Uterus (tissue), 2 donors: Measurements from ENCODE around the gene FAM236C.
"Not testable (repeated sequence)": the region's sequence is repeated elsewhere in the genome, so short reads cannot be mapped to it uniquely, and the experiment has no call there.

Experiments
- POLR2A ChIP-seq, 2 donors: fragments of 450-650 bp; IDR thresholded peaks; one replicate each; pipeline ENCODE4 v1.6.1; 2016; ENCODE audit warnings: antibody characterized with exemption in 2 of 2, mild to moderate bottlenecking in 1 of 2, moderate library complexity in 1 of 2
- TF ChIP-seq, protein P1 (sequence below), 4 experiments: fragments of 200-600 bp in 2 of 4; fragments of 450-650 bp in 2 of 4; sonication (generic) in 2 of 4; IDR thresholded peaks; one replicate each; pipeline ENCODE4 v1.5.1; 2016 to 2019; ENCODE audit warnings: antibody characterized with exemption in 4 of 4, mild to moderate bottlenecking in 2 of 4, moderate library complexity in 1 of 4

DNA sequence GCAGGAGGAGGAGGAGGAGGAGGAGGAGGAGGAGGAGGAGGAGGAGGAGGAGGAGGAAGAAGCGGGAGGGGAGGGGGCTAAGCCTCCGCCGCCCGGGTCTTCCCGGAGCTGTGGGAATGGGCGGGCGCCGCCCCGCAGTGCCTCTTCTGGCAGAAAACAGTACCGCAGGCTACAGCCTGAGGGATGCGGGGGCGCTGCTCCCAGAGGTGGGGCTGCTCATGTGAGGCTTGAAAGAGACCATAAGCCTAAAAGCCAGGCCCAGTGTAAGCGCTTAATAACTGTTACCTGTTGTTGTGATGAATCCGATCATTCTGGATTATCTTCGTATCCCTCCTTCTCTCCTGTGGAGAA, 31.4 kb downstream of the FAM236C start, which contains the start of gene DMRTC1:
- TF ChIP-seq, protein P1, sequence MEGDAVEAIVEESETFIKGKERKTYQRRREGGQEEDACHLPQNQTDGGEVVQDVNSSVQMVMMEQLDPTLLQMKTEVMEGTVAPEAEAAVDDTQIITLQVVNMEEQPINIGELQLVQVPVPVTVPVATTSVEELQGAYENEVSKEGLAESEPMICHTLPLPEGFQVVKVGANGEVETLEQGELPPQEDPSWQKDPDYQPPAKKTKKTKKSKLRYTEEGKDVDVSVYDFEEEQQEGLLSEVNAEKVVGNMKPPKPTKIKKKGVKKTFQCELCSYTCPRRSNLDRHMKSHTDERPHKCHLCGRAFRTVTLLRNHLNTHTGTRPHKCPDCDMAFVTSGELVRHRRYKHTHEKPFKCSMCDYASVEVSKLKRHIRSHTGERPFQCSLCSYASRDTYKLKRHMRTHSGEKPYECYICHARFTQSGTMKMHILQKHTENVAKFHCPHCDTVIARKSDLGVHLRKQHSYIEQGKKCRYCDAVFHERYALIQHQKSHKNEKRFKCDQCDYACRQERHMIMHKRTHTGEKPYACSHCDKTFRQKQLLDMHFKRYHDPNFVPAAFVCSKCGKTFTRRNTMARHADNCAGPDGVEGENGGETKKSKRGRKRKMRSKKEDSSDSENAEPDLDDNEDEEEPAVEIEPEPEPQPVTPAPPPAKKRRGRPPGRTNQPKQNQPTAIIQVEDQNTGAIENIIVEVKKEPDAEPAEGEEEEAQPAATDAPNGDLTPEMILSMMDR (IDR thresholded peaks at IDR 0.05): not testable (repeated sequence)
- not testable (repeated sequence) for TF ChIP-seq POLR2A (IDR thresholded peaks at IDR 0.05)
